Gastroesophageal sphincter (tissue), 4 donors: ENCODE data around the gene PDE3B. TPM values are rescaled to one million over a fixed set of nuclear protein-coding genes. Genes with fewer than 3 reads are reported as not detected.

ENCODE experiments used
- ATAC-seq: fragments of 150-250 bp; one replicate; pipeline ENCODE4 v1.9.1; 2016; ENCODE audit warnings: mild to moderate bottlenecking, moderate library complexity
- H3K27ac ChIP-seq, 4 donors: fragments of 200-600 bp; sonication (generic) in 3 of 4; 1 replicate in 3 of 4; 2 replicates in 1 of 4; pipeline ENCODE4 v1.5.1; 2016 to 2019
- H3K27me3 ChIP-seq: fragments of 200-600 bp; sonication (generic); one replicate; pipeline ENCODE4 v1.5.1; 2019
- H3K36me3 ChIP-seq, 2 donors: fragments of 200-600 bp; sonication (generic); one replicate each; pipeline ENCODE4 v1.5.1; 2019; ENCODE audit warnings: control low read depth in 1 of 2
- H3K4me1 ChIP-seq, 3 donors: fragments of 200-600 bp; sonication (generic); 1 replicate in 2 of 3; 2 replicates in 1 of 3; pipeline ENCODE4 v1.5.1; 2016 to 2019; ENCODE audit warnings: control low read depth in 2 of 3
- H3K4me3 ChIP-seq, 2 donors: fragments of 200-600 bp; sonication (generic); one replicate each; pipeline ENCODE4 v1.5.1; 2019; ENCODE audit warnings: mild to moderate bottlenecking in 1 of 2, moderate library complexity in 1 of 2
- H3K9me3 ChIP-seq, 3 donors: fragments of 200-600 bp; sonication (generic); one replicate each; pipeline ENCODE4 v1.5.1; 2017 to 2019; ENCODE audit warnings: control low read depth in 2 of 3
- EP300 ChIP-seq: sonication (generic); formaldehyde crosslinking; IDR thresholded peaks from one replicate; pipeline ENCODE4 v1.6.1; 2017; ENCODE audit warnings: antibody characterized with exemption, mild to moderate bottlenecking
- POLR2A ChIP-seq, 2 donors: fragments of 450-650 bp; IDR thresholded peaks; one replicate each; pipeline ENCODE4 v1.6.1; 2017; ENCODE audit warnings: antibody characterized with exemption in 2 of 2, mild to moderate bottlenecking in 2 of 2, moderate library complexity in 1 of 2
- POLR2AphosphoS5 ChIP-seq: sonication (generic); formaldehyde crosslinking; IDR thresholded peaks from one replicate; pipeline ENCODE4 v1.6.1; 2017; ENCODE audit warnings: antibody characterized with exemption
- WGBS, 2 donors: methylation state at CpG; one replicate each; pipeline ENCODE4 v1.1.5; 2018; ENCODE audit warnings: low coverage in 1 of 2; 5-methylcytosine and 5-hydroxymethylcytosine counted together
- total RNA-seq, 4 donors: library from RNA; depleted of rRNA; stranded (reverse); fragments of >200 nt; gene quantifications; one replicate each; pipeline ENCODE4 v1.1.0, GENCODE V29; 2016
- TF ChIP-seq, protein P1 (sequence below), 4 experiments: fragments of 200-600 bp in 2 of 4; fragments of 450-650 bp in 2 of 4; sonication (generic) in 1 of 4; IDR thresholded peaks; one replicate each; pipeline ENCODE4 v1.5.1; 2017 to 2019; ENCODE audit warnings: antibody characterized with exemption in 4 of 4, mild to moderate bottlenecking in 2 of 4, moderate library complexity in 2 of 4

Gene PDE3B
- total RNA-seq, 4 donors from 2014 or later = 11.7 to 21.8 (median 17.9) TPM

DNA sequence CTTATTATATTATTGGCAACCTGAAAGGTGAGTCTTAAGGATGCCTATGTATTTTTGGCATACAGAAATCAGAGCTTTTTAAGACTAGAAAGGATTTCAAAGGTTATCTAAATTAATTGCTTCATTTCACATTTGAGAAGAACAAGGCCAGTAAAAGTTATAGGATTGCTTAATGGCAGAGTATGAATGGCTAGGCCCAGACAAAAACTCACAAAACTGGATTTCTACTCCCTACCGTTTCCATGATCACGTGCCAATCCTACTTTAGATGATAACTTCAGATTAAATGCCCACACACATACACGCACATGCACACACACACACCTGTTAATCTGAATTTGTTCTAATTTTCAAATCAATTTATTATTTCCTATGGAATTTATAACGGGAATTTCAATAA is 1.8 kb upstream of the PDE3B start:
- H3K36me3 ChIP-seq = no peaks in the 10 kb centered on the region

DNA sequence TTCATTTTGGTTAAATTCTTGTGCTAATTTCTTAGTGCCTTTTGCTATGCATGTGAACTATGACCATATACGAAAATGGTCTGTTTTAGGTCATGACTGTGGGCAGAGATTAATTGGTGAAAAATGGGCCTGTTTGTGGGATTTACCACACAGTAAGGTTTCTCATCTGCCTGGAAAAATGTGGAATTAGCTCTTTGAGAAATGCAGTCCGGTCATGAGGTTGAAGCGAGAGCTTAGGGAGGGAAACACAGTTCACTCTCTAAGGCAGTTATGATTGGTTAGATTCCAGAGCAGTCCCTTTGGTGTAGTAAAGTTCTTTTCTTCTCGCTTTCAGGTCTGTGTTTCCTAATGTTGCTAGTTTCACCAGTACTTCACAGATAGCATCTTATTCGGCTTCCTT is 1.2 kb upstream of the PDE3B start:
- Histone ChIP-seq H3K27me3 (no peaks in the 10 kb centered on the region), H3K9me3 (no peaks in the 10 kb centered on the region), H3K4me1 (peaks cover 0 to 60% (median 0%) of the 10 kb centered on the region in 3 donors), H3K36me3 (no peaks in the 10 kb centered on the region), H3K27ac (peak overlapping the region in 3 of 4 donors; percentile 36 to 92 (median 89)), H3K4me3 (peak overlapping the region in 1 of 2 donors; percentile 89)
- TF ChIP-seq POLR2A (IDR thresholded peaks at IDR 0.05) (no peak), EP300 (no peak)
- ATAC-seq = no peak
- 67 to 85% methylated on average over 4 to 5 of the region's 5 CpGs for WGBS, 2 donors

More for the DNA sequence above, 1.8 kb upstream of the PDE3B start:
- WGBS, 2 donors = 79 to 92% methylated on average over 4 of the region's 4 CpGs
- ATAC-seq = no peak
- no peaks in the 10 kb centered on the region for H3K27me3 ChIP-seq
- H3K27ac ChIP-seq = peak overlapping the region in 2 of 4 donors; percentile 51 to 92
- H3K4me3 ChIP-seq = no peak overlapping the region
- H3K4me1 ChIP-seq = peaks cover 0 to 60% (median 0%) of the 10 kb centered on the region in 3 donors
- no peaks in the 10 kb centered on the region for H3K9me3 ChIP-seq
- TF ChIP-seq EP300 = no peak
- TF ChIP-seq POLR2AphosphoS5 = no peak
- TF ChIP-seq POLR2A (IDR thresholded peaks at IDR 0.05) = no peak
- TF ChIP-seq, protein P1, sequence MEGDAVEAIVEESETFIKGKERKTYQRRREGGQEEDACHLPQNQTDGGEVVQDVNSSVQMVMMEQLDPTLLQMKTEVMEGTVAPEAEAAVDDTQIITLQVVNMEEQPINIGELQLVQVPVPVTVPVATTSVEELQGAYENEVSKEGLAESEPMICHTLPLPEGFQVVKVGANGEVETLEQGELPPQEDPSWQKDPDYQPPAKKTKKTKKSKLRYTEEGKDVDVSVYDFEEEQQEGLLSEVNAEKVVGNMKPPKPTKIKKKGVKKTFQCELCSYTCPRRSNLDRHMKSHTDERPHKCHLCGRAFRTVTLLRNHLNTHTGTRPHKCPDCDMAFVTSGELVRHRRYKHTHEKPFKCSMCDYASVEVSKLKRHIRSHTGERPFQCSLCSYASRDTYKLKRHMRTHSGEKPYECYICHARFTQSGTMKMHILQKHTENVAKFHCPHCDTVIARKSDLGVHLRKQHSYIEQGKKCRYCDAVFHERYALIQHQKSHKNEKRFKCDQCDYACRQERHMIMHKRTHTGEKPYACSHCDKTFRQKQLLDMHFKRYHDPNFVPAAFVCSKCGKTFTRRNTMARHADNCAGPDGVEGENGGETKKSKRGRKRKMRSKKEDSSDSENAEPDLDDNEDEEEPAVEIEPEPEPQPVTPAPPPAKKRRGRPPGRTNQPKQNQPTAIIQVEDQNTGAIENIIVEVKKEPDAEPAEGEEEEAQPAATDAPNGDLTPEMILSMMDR (IDR thresholded peaks at IDR 0.05) = no peak

DNA sequence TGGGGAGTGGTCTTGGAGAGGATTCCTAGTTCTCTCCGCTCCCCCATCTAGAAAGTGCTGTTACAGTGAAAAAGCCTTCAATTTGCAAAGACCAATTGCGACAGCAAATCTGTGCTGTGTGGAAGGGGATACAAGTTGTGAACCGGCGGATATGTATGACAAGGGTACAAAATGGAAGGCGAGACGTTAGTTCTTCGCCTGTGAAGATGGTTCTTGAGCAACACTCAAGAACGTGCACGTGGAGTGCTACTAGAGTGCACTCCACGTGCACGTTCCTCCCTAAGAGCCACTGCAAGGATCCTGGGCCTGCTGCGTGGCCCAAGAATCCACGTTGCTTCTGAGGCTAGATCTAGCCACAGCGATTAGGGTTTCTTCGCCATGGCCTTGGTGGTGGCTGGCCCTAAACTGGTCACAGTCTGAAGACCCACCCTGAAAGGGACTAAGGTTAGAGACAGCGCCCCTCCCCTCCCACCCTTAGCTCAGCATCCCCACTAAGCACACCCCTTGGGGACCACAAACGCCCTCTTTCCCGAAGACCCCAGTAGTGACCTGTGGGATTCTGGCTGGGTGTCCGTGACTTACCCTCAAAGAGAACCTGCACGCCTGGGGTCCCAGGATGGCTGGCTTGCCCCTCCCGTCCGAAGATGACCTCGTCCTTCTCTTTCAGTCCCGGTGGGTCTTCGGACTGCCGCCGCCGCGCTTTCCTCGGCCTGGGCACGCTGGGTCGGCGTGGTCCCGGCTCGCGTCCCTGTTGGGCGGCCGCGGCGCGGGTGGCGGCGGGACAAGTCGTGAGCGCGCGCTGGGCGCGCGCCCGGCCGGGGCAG is 519 bp upstream of the PDE3B start:
- WGBS, 2 donors = 90% methylated on average over 11 of the region's 52 CpGs; no CpG with 5 or more reads in 1 of the 2 donors
- peak overlapping the region; percentile 50 to 89 for H3K4me3 ChIP-seq

DNA sequence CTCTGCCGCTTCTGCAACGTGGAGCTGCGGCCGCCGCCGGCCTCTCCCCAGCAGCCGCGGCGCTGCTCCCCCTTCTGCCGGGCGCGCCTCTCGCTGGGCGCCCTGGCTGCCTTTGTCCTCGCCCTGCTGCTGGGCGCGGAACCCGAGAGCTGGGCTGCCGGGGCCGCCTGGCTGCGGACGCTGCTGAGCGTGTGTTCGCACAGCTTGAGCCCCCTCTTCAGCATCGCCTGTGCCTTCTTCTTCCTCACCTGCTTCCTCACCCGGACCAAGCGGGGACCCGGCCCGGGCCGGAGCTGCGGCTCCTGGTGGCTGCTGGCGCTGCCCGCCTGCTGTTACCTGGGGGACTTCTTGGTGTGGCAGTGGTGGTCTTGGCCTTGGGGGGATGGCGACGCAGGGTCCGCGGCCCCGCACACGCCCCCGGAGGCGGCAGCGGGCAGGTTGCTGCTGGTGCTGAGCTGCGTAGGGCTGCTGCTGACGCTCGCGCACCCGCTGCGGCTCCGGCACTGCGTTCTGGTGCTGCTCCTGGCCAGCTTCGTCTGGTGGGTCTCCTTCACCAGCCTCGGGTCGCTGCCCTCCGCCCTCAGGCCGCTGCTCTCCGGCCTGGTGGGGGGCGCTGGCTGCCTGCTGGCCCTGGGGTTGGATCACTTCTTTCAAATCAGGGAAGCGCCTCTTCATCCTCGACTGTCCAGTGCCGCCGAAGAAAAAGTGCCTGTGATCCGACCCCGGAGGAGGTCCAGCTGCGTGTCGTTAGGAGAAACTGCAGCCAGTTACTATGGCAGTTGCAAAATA is 816 bp downstream of the PDE3B start:
- no peaks in the 10 kb centered on the region for H3K36me3 ChIP-seq
- peaks cover 0 to 74% (median 0%) of the 10 kb centered on the region in 3 donors for H3K4me1 ChIP-seq
- TF ChIP-seq, protein P1 (IDR thresholded peaks at IDR 0.05) = peak in 2 of 4 experiments; percentile 12 to 33
- TF ChIP-seq POLR2A (IDR thresholded peaks at IDR 0.05) = peak in 1 of 2 donors; percentile 2
- no peak for TF ChIP-seq EP300
- H3K9me3 ChIP-seq = no peaks in the 10 kb centered on the region
- 0% methylated on average over 1 of the region's 65 CpGs; no CpG with 5 or more reads in 1 of the 2 donors for WGBS, 2 donors
- H3K27me3 ChIP-seq = no peaks in the 10 kb centered on the region
- peak overlapping the region; percentile 26 to 92 (median 90) for H3K27ac ChIP-seq
- peak overlapping the region; percentile 50 to 89 for H3K4me3 ChIP-seq
- peak; percentile 60 for ATAC-seq

More for the DNA sequence above, 519 bp upstream of the PDE3B start:
- no peak for TF ChIP-seq POLR2AphosphoS5
- TF ChIP-seq, protein P1 (IDR thresholded peaks at IDR 0.05) = no peak
- TF ChIP-seq EP300 = no peak
- no peak for TF ChIP-seq POLR2A (IDR thresholded peaks at IDR 0.05)
- no peaks in the 10 kb centered on the region for H3K9me3 ChIP-seq
- peaks cover 0 to 61% (median 0%) of the 10 kb centered on the region in 3 donors for H3K4me1 ChIP-seq
- H3K36me3 ChIP-seq = no peaks in the 10 kb centered on the region
- H3K27me3 ChIP-seq = no peaks in the 10 kb centered on the region
- ATAC-seq = no peak
- peak overlapping the region in 3 of 4 donors; percentile 89 to 92 (median 90) for H3K27ac ChIP-seq
